ENCODE results near the gene MGLL. TPM values are rescaled to one million over a fixed set of nuclear protein-coding genes. Genes with fewer than 3 reads are reported as not detected.

The MGLL gene
- total RNA-seq, 1 donor from 2014 or later, result 11.3 TPM

DNA sequence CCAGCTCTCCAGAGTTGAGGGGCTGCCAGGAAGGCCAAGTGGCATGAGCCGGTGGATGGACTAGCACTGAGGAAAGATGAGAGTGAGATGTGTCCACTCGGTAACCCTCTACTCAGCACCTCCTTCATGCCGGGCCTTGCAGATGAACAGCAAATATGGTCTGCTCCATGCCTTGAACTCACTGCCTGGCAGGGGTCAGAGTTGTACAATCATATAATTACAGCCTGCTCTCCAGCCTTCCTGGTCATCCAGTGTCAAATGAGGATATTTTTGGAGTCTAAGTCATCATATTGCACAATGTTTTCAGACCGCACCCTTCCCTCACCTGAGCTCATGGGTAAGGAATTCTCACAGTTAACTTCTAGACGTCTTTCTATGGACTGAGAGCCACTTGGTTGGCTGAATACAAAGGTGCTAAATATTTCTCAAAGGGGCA, 4.9 kb downstream of the MGLL start:
- H3K4me1 Mint-ChIP-seq, result peaks cover 75% of the 10 kb centered on the region
- H3K27ac Mint-ChIP-seq (ENCODE audit: unreplicated experiment), result peak overlapping the region; percentile 81
- no peak for DNase-seq (ENCODE audit: low read depth, low spot score)
- TF ChIP-seq, protein P1, sequence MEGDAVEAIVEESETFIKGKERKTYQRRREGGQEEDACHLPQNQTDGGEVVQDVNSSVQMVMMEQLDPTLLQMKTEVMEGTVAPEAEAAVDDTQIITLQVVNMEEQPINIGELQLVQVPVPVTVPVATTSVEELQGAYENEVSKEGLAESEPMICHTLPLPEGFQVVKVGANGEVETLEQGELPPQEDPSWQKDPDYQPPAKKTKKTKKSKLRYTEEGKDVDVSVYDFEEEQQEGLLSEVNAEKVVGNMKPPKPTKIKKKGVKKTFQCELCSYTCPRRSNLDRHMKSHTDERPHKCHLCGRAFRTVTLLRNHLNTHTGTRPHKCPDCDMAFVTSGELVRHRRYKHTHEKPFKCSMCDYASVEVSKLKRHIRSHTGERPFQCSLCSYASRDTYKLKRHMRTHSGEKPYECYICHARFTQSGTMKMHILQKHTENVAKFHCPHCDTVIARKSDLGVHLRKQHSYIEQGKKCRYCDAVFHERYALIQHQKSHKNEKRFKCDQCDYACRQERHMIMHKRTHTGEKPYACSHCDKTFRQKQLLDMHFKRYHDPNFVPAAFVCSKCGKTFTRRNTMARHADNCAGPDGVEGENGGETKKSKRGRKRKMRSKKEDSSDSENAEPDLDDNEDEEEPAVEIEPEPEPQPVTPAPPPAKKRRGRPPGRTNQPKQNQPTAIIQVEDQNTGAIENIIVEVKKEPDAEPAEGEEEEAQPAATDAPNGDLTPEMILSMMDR (conservative IDR thresholded peaks at IDR 0.05), result no peak
- H3K36me3 Mint-ChIP-seq (ENCODE audit: low read depth), result peaks cover 3% of the 10 kb centered on the region
- peaks cover 27% of the 10 kb centered on the region for H3K27me3 Mint-ChIP-seq (ENCODE audit: low read depth)
- no peak overlapping the region for H3K4me3 Mint-ChIP-seq
- no peaks in the 10 kb centered on the region for H3K9me3 Mint-ChIP-seq

DNA sequence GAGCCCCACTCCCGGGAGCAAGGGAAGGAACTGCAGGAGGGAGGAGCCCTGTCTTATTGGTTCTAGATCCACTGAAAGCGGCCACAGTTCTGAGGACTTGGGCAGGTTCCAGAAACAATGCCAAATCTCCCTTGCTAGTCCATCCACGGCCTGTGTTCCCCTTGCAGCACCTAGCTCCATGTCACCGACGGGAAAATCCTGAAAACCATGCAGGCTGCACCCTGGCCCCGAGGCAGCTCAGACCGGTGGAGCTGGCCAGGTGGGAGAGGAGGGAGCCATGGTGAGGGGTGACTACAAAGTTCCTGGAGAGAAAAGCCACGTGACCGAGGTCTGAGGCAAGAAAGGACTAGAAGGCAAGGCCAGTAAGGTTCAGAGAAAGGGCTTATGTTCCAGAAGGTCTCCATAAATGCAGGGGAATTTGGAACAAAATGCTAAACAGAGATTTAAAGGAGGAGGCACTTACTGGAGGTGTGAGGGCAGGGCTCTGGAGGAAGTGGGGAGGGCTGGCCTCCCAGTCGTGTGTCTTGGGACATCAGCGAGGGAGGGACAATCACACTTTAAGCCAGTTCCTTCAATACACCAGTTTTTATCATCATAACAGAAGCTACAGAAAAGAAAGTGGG, 5.4 kb downstream of the MGLL start:
- TF ChIP-seq, protein P1 (conservative IDR thresholded peaks at IDR 0.05), result no peak
- peaks cover 4% of the 10 kb centered on the region for H3K36me3 Mint-ChIP-seq (ENCODE audit: low read depth)
- peaks cover 23% of the 10 kb centered on the region for H3K27me3 Mint-ChIP-seq (ENCODE audit: low read depth)
- H3K27ac Mint-ChIP-seq (ENCODE audit: unreplicated experiment), result peak overlapping the region; percentile 81
- no peak for DNase-seq (ENCODE audit: low read depth, low spot score)
- peaks cover 73% of the 10 kb centered on the region for H3K4me1 Mint-ChIP-seq
- peak overlapping the region; percentile 15 for H3K4me3 Mint-ChIP-seq
- no peaks in the 10 kb centered on the region for H3K9me3 Mint-ChIP-seq

DNA sequence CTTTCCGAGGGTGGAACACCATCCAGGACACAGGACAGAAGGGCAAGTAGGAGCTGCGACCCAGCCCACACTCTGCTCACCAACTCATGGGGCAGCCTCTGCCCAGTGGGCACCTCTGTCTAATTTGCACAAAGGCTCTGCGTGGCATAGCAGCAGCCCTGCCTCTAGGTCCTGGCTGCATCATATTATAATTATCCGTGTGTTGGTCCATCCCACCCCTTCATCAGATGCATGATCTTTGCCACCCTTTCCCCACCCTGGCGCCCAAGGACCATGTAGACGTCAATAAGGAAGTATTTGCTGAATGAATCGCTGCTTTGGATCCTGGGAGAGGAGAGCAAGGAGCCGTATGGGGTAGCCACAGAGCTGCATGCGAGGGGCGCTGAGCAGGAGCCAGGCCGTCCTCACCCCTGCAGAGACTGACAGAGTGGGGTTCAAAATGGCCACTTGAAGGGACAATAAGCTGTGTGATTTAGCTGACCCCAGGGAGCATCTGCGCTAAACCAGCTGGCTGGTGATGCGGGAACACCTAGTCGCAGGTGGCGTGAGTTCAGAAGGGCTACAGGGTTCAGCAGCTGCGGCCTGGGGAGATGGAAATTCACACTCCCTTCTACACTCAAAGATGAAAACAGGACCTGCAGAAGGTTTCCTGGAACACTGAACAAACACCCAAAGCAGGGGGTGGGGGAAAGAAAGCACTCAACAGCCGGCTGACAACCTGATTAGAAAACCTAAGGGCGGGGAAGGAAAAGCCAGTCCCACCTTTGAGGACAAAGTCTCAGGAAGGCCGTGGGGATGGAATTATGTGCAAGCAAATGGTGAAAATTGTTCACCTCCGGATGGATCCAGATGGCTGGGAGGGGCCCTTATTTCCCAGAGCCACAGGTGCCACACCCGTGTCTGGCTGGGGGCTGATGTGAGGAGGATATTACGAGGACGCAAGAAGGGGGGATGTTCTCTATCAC, 6.4 kb downstream of the MGLL start:
- peaks cover 69% of the 10 kb centered on the region for H3K4me1 Mint-ChIP-seq
- H3K9me3 Mint-ChIP-seq, result no peaks in the 10 kb centered on the region
- peak overlapping the region; percentile 98 for H3K27ac Mint-ChIP-seq (ENCODE audit: unreplicated experiment)
- no peak for DNase-seq (ENCODE audit: low read depth, low spot score)
- H3K4me3 Mint-ChIP-seq, result peak overlapping the region; percentile 58
- peaks cover 14% of the 10 kb centered on the region for H3K27me3 Mint-ChIP-seq (ENCODE audit: low read depth)
- TF ChIP-seq, protein P1 (conservative IDR thresholded peaks at IDR 0.05), result no peak
- peaks cover 9% of the 10 kb centered on the region for H3K36me3 Mint-ChIP-seq (ENCODE audit: low read depth)

DNA sequence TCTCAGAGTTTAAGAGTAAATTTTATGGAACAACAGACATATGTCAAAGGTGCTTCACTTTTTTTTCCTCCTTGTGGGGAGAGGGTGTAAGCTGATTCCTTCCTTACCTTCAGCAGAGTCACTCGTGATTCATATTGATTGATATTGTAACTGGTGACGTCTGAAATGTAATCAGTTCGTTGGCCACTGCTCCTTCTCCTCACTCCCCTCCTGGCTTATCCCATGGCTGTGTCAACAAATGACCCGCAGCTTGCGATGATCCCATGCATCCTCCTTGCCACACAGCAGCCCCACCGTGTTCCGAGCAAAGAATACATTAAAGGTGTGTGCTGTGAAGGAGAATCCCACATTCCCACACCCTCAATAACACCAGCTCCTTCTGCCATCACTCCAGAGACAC, 7.3 kb downstream of the MGLL start:
- Mint-ChIP-seq H3K27me3 (ENCODE audit: low read depth) (peaks cover 5% of the 10 kb centered on the region), H3K27ac (ENCODE audit: unreplicated experiment) (peak overlapping the region; percentile 98)

DNA sequence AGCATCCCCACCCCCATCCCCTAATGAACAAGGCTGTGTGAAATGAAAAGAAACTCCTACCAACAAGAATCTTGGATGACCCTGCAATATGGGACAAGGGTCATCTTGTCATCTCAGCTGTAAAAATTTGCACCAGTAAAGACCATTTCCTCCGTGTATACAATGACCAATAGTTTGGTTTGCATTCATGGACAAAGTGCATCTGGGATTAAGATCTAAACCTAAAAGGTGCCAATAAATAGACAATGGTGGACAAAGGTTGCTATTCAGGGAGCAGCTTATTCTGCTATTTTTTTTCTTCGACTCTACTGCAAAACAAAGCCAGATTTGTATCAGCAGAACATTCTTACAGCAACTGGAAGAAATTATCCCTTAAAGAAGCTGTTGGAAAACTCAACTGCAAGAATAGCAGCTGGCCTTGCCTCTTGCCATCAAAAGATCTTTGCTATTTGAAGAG, 8.0 kb downstream of the MGLL start:
- peaks cover 17% of the 10 kb centered on the region for H3K36me3 Mint-ChIP-seq (ENCODE audit: low read depth)

More for the DNA sequence above, 7.3 kb downstream of the MGLL start:
- Mint-ChIP-seq H3K4me1 (peaks cover 65% of the 10 kb centered on the region), H3K4me3 (peak overlapping the region; percentile 58), H3K36me3 (ENCODE audit: low read depth) (peaks cover 17% of the 10 kb centered on the region), H3K9me3 (no peaks in the 10 kb centered on the region)
- DNase-seq (ENCODE audit: low read depth, low spot score), result no peak
- TF ChIP-seq, protein P1 (conservative IDR thresholded peaks at IDR 0.05), result no peak

More for the DNA sequence above, 8.0 kb downstream of the MGLL start:
- Mint-ChIP-seq H3K27ac (ENCODE audit: unreplicated experiment) (peak overlapping the region; percentile 98), H3K4me1 (peaks cover 59% of the 10 kb centered on the region), H3K9me3 (no peaks in the 10 kb centered on the region), H3K27me3 (ENCODE audit: low read depth) (no peaks in the 10 kb centered on the region), H3K4me3 (peak overlapping the region; percentile 58)
- TF ChIP-seq, protein P1 (conservative IDR thresholded peaks at IDR 0.05), result no peak
- no peak for DNase-seq (ENCODE audit: low read depth, low spot score)
